H54 (cell line): Measurements from ENCODE around the gene TXNDC8.

Experiments used
- DNase-seq: peaks from one replicate; pipeline ENCODE4 v3.0.0; 2011; ENCODE audit warnings: low spot score, mixed read lengths; ENCODE audit not compliant: insufficient read length
- FAIRE-seq: peaks from 3 replicates; lab custom pipeline; 2011; peaks lifted over from hg19 to GRCh38; lab: Jason Lieb, UNC
- POLR2A ChIP-seq: IDR thresholded peaks from 2 replicates; pipeline ENCODE4 v1.6.1; 2011; ENCODE audit warnings: low read depth, mild to moderate bottlenecking, low read length

Gene TXNDC8

DNA sequence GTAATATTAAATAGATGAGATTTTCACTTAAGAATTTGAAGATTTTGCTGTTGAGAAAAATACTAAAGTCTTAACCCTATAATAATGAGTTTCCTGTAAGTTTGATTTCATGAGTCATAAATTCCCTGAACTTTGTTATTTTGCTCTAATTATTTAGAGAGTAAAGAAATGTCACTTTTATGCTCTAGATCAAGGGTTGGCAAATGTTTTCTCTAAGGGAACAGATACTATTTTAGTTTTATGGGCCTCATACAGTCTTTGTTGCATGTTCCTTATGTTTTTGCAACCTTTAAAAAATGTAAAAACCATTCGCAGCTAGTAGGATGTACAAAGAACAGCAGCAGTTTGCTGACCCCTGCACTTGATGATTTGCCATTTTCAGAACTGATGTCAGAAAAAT is 480 bp upstream of the TXNDC8 start:
- peak; percentile 27 for FAIRE-seq
- no peak for TF ChIP-seq POLR2A
- no peak for DNase-seq

DNA sequence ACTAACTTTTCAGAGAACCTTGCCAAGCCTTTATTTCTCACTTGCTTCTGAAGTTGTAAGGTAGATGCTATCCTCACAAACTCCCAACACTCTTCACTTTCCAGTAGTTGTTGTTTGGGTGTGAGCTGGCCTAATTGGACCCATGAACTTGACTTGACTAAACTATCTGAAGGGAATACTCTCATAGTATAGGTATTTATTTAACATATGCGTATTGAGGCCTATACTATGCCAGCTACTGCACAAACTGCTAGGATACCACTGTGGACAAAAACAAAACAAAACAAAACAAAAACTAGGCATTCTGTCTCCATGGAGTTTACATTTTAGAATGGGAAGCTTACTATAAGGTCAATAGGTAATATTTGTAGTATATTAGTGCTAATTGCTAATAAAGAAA is 1.3 kb downstream of the TXNDC8 start:
- no peak for DNase-seq
- no peak for FAIRE-seq
- no peak for TF ChIP-seq POLR2A

DNA sequence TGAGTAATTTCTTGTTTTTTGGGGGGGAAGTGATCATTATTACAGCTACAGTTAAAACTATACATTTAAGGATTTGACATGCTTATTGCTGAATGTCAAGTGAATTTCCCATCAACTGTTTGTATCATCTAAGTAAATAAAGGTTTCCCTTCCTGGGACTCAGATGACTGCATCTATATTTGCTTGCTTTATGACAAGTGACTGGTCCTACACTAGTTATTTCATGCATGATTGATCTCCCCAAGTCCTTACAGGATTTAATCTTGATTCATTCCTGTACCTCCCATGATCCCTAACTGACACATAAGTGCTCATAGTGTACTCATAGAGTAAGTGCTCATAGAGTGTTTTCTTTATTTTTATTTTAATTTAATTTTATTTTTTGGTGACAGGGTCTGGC is 2.8 kb downstream of the TXNDC8 start:
- no peak for TF ChIP-seq POLR2A
- no peak for DNase-seq
- FAIRE-seq: no peak

DNA sequence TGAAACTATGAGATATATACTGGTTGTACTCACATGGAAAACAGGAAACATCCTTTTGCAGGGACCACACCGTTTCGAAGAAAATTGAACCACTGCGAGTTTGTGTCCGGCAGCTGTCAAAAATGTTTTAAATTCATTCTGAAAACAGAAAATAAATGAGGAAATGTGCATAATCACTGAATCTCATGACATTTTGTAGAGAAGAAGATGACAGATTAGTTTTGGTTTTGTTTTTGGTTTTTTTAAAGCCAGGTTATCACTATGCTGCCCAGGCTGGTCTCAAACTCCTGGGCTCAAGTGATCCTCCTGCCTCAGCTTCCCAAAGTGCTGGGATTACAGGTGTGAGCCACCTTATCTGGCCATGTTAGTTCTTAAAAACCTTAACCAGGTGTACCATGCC is 3.5 kb downstream of the TXNDC8 start:
- DNase-seq (no peak), FAIRE-seq (no peak)
- no peak for TF ChIP-seq POLR2A

DNA sequence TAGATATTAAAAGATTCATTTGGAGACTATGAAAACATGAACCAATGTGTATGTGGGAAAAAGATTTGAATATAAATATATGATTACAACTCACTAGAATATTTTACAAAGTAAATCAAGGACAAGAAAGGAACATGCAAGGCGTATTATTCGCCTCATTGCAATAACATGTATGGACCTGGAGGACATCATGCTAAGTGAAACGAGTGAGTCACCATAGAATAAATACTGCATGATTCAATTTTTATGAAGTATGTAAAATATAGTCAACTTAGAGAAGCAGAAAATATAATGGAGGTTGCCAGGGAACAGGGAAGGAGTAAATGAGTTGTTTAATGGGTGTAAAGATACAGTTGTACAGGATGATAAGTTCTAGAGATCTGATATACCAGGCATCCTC is 4.9 kb downstream of the TXNDC8 start:
- FAIRE-seq: no peak
- no peak for TF ChIP-seq POLR2A
- DNase-seq: no peak

DNA sequence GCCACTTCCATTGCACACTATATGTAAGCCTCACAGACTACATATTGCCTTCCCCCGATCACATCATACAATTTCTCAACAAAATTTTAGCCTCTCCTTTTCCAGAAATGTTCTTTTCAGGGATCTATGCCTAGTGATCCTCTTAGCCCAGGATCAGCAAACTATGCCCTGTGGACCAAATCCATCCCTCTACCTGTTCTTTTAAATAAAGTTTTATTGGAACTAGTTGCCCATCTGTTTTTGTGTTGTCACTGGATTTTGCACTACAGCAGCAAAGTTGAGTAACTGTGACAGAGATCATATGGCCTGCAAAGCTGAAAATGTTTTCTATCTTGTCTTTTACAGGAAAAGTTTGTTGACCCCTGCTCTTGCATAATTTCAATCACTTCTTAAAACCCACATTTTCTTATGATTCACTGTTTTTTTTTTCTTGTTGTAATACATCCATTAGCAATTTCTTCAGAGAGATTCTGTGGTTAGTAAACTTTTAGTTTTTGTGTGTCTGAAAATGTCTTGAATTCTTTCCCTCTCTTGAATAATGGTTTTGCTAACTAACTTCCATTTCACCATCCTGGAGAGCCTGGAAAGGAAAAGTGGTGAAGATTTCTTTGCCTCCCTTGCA is 7.1 kb downstream of the TXNDC8 start:
- TF ChIP-seq POLR2A: no peak
- DNase-seq: no peak
- FAIRE-seq: no peak

DNA sequence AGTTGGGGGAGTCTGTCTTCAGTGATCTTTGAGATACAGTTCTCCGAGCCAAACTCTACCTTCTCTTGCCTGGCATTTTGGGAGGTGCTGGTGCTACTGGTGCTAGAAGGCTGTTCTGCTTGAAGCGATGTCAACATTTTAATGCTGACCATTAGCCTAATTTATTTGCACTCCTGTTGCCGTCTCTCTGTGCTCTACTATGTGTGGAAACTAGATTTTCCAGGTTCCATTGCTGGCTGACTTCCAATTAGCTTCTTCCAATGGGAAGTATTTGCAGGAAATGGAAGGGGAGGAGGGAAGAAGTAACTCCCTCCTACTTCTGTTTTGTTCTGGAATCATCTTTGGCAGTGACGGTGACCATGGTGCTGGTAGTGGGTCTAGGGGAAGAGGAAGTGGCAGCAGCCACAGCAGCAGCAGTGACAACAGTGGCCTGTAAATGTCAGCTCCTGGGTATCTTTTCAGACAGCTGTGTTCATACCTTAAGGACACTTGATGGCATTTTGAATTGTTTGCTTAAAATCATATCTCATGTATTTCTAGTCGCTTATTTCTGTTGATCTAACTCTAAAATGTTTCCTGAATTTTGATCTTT is 7.9 kb downstream of the TXNDC8 start:
- no peak for TF ChIP-seq POLR2A
- FAIRE-seq (no peak), DNase-seq (no peak)

DNA sequence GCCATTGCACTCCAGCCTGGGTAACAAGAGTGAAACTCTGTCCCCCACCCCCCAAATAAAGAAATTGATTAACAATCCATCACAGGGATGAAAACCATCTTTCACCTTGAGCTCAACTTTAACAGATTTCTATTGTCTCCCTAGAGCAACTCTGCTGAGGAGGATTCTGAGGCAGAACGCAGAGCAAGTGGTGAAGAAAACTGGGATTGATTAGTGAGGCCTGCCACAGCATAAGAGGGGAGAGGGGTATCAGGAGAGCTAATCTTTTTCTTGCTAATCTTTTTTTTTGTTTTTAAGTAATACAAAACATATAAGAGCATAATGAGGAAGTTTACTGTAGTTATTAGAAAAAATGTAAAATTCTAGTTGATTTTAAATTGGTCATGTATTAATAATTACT is 8.9 kb downstream of the TXNDC8 start:
- no peak for FAIRE-seq
- no peak for TF ChIP-seq POLR2A
- DNase-seq: no peak

DNA sequence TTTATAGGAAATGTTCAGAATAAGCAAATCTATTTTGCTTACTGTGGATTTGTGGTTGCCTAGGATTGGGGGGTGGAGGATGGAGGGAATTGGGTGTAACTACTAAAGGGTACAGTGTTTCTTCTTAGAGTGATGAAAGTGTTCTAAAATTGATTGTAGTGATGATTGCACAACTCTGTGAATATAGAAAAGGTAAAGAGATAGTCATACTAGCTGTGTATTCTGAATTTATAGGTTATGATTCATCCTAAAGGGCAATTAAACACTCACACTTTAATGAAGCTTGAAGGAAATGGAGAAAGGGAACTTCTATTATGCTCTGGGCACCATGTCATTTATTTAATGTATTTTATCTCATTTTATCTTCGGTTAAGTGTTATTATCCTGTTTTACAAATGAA is 9.9 kb downstream of the TXNDC8 start:
- DNase-seq: no peak
- TF ChIP-seq POLR2A: no peak
- no peak for FAIRE-seq

DNA sequence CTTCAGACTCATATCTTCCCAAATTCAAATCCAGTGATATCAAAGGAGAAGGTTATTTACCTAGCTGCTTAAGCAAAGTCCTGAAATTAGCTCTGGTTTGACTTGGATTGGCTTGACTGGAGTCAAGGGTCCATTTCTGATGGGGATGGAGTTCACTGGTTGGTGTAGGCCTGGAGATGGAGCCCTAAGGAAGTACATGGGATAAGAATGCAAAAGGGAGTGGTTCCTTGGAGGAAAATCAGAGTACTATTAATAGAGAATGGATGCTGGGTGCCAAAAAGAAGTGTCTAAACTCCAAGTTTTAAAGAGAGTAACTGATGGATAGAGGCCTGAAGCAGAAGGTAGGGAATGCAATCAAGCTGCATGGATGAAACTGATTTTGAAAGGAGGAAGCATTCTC is 13.8 kb downstream of the TXNDC8 start:
- DNase-seq (no peak), FAIRE-seq (peak; percentile 41)

DNA sequence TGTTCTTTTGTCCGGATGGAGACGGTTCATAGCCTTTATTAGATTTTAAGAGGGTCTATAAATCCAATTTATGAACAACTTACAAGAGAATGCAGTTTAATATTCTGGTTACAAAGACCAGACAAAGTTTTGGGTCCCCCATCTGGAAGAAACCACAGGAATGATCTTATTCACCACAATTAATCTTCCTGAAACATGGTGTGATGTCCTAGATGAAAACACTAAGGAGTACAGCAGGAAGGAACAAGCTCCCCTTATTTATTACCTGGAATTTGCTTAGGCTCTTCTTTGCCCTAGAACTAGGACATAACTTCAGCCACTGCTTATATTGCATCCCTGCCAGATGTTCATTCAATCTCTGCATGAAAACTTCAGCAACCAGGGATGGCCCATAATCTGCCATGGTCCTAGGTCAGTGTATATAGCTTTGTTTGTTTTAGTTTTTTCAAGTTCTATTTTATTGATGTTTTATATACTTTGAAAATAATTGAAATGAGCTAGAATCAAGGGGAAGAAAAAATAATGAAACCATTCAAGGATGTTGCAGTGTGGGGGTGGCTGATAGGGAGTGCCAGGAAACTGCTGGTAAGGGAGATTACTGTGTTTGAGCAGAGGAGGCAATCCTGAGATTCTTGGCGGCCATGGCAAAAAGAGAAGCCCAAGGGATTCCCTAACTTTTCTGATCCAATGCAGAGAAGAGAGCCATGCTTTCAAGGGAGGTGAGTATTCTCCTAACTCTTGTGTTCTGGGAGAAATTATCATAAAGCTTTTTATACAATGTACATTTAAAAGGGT is 16.8 kb downstream of the TXNDC8 start:
- FAIRE-seq (peak; percentile 20), DNase-seq (no peak)
- TF ChIP-seq POLR2A: no peak

More for the DNA sequence above, 13.8 kb downstream of the TXNDC8 start:
- TF ChIP-seq POLR2A: no peak

DNA sequence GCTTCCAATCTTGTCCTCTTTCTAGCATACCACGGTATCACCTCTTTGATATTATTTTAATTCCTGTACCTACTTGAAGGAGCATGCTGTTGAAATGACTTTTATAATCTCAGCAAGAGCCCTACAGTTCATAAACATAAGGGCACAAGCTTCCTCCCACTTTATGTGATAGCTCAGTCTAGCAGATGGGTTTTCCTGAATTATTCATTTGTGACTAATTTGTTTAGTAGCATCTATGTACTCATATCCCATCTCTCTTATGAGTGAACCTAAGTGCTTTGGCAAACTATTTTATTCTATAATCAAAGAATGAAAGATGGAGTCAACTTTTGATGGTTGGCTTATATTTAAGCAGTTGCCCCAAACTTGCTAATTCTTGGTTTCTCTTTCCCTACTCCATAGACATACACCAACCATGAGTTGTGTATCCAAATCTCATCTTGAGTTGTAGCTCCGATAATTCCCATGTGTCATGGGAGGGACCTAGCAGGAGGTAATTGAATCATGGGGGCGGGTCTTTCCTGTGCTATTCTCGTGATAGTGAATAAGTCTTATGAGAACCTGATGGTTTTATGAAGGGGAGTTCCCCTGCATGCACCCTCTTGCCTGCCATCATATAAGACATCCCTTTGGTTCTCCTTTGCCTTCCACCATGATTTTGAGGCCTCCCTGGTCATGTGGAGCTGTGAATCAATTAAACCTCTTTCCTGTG is 17.7 kb downstream of the TXNDC8 start:
- DNase-seq: no peak
- TF ChIP-seq POLR2A: no peak
- no peak for FAIRE-seq

DNA sequence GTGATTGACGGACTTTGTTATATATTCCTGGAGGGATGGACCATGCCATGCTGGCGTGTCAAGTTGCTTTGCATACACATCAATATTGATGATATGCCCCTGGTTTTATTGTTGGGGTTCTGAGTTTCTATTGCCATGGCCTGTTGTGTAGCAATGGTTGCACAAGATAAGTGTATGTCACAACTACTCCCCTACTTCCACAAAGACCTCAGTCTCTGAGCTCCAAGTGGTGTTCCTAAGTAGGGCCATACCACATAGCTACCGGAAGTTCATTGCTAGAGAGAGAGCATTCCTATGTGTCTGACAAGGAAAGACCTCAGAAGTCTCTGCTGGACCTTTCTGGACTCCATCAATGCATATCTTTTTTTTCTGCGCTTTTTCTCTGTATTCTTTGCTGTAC is 19.8 kb downstream of the TXNDC8 start:
- FAIRE-seq: no peak
- no peak for TF ChIP-seq POLR2A
- DNase-seq: no peak
